Smooth muscle cell (in vitro differentiated cells): Measurements from ENCODE around the gene MGMT. TPM values are rescaled to one million over a fixed set of nuclear protein-coding genes. Genes with fewer than 3 reads are reported as not detected.

Experiments used
- DNase-seq: peaks from one replicate; lab custom pipeline; 2025; ENCODE audit not compliant: unreplicated experiment; lab: John Stamatoyannopoulos, UW
- H2AFZ ChIP-seq: fragments of 200-600 bp; sonication (generic); 2 replicates; pipeline ENCODE4 v1.6.0; 2016; ENCODE audit warnings: antibody characterized with exemption, low read depth, mild to moderate bottlenecking
- H3F3A ChIP-seq: fragments of 200-600 bp; sonication (generic); 2 replicates; pipeline ENCODE4 v1.6.0; 2017; ENCODE audit warnings: antibody characterized with exemption, low read depth
- H3K27ac ChIP-seq: fragments of 200-600 bp; sonication (generic); 2 replicates; pipeline ENCODE4 v1.5.1; 2016; ENCODE audit warnings: low read depth, mild to moderate bottlenecking
- H3K27me3 ChIP-seq: fragments of 200-600 bp; sonication (generic); 2 replicates; pipeline ENCODE4 v1.6.1; 2016; ENCODE audit warnings: low read depth, mild to moderate bottlenecking
- H3K36me3 ChIP-seq: fragments of 200-600 bp; sonication (generic); 2 replicates; pipeline ENCODE4 v1.5.1; 2016; ENCODE audit warnings: low read depth
- H3K4me1 ChIP-seq: fragments of 200-600 bp; sonication (generic); 2 replicates; pipeline ENCODE4 v1.5.1; 2016; ENCODE audit warnings: low read depth
- H3K4me2 ChIP-seq: fragments of 200-600 bp; sonication (generic); 2 replicates; pipeline ENCODE4 v1.6.0; 2016; ENCODE audit warnings: mild to moderate bottlenecking
- H3K4me3 ChIP-seq: fragments of 200-600 bp; sonication (generic); 2 replicates; pipeline ENCODE4 v1.5.1; 2016; ENCODE audit warnings: mild to moderate bottlenecking
- H3K79me2 ChIP-seq: fragments of 200-600 bp; sonication (generic); 2 replicates; pipeline ENCODE4 v1.6.0; 2016; ENCODE audit warnings: low read depth, mild to moderate bottlenecking
- H3K9ac ChIP-seq: fragments of 200-600 bp; sonication (generic); 2 replicates; pipeline ENCODE4 v1.6.0; 2016; ENCODE audit warnings: low read depth
- H3K9me3 ChIP-seq: fragments of 200-600 bp; sonication (generic); replicated peaks from 2 replicates; pipeline ENCODE4 v1.5.1; 2016; ENCODE audit warnings: low read depth
- H4K20me1 ChIP-seq: fragments of 200-600 bp; sonication (generic); 2 replicates; pipeline ENCODE4 v1.6.0; 2016; ENCODE audit warnings: low read depth
- CTCF ChIP-seq: fragments of 200-600 bp; sonication (generic); IDR thresholded peaks from 2 replicates; pipeline ENCODE4 v1.5.1; 2017; ENCODE audit warnings: borderline replicate concordance, mild to moderate bottlenecking, antibody characterized with exemption; ENCODE audit not compliant: insufficient read depth, poor library complexity, severe bottlenecking
- WGBS: methylation state at CpG from one replicate; pipeline ENCODE4 v1.1.7; 2016; ENCODE audit warnings: low lambda C conversion rate; 5-methylcytosine and 5-hydroxymethylcytosine counted together
- polyA plus RNA-seq: library from polyadenylated mRNA; unstranded; fragments of >200 nt; fragmentation: Nextera tagmentation; extraction: Ambion mirVana; gene quantifications from 2 replicates; pipeline ENCODE4 v1.2.1, GENCODE V29; 2016
- total RNA-seq: library from RNA; depleted of rRNA; stranded (reverse); fragments of >200 nt; gene quantifications from 2 replicates; pipeline ENCODE4 v1.2.3, GENCODE V29; 2014

Gene MGMT
- total and polyA plus RNA-seq, 2 experiments from 2014 or later, result 21.0 to 33.0 TPM

- no peaks in the 10 kb centered on the region for H4K20me1 ChIP-seq
- H3K79me2 ChIP-seq, result no peaks in the 10 kb centered on the region
- no peak overlapping the region for H3K27ac ChIP-seq
- no peak overlapping the region for H3K4me2 ChIP-seq
- H3K4me3 ChIP-seq, result no peak overlapping the region
- no peak overlapping the region for H3K9ac ChIP-seq
- no peaks in the 10 kb centered on the region for H3K9me3 ChIP-seq
- WGBS, result 93% methylated on average over 12 of the region's 12 CpGs
- H3K4me1 ChIP-seq, result no peaks in the 10 kb centered on the region
- H3K27me3 ChIP-seq, result no peaks in the 10 kb centered on the region
- H3K36me3 ChIP-seq, result no peaks in the 10 kb centered on the region
- no peak overlapping the region for H2AFZ ChIP-seq
- no peaks in the 10 kb centered on the region for H3F3A ChIP-seq
- DNase-seq, result no peak
- TF ChIP-seq CTCF, result no peak
These were observed 112.2 kb downstream of the MGMT start for GRCh38 chr10:129579228-129579627.

- H3K4me1 ChIP-seq, result no peaks in the 10 kb centered on the region
- H3K27me3 ChIP-seq, result no peaks in the 10 kb centered on the region
- H3K4me3 ChIP-seq, result no peak overlapping the region
- DNase-seq, result no peak
- no peak overlapping the region for H3K27ac ChIP-seq
- H3K79me2 ChIP-seq, result no peaks in the 10 kb centered on the region
- H3F3A ChIP-seq, result no peaks in the 10 kb centered on the region
- H4K20me1 ChIP-seq, result no peaks in the 10 kb centered on the region
- no peaks in the 10 kb centered on the region for H3K9me3 ChIP-seq
- no peak overlapping the region for H2AFZ ChIP-seq
- no peak overlapping the region for H3K9ac ChIP-seq
- 93% methylated on average over 13 of the region's 13 CpGs for WGBS
- TF ChIP-seq CTCF, result no peak
- no peak overlapping the region for H3K4me2 ChIP-seq
- H3K36me3 ChIP-seq, result no peaks in the 10 kb centered on the region
These were observed 113.0 kb downstream of the MGMT start for GRCh38 chr10:129580010-129580409.

GRCh38 chr10:129580901-129581300, 113.9 kb downstream of the MGMT start:
- Histone ChIP-seq H3K4me3 (no peak overlapping the region), H2AFZ (no peak overlapping the region), H3K4me1 (no peaks in the 10 kb centered on the region), H3F3A (no peaks in the 10 kb centered on the region), H4K20me1 (no peaks in the 10 kb centered on the region), H3K9ac (no peak overlapping the region), H3K36me3 (no peaks in the 10 kb centered on the region), H3K4me2 (no peak overlapping the region), H3K27me3 (no peaks in the 10 kb centered on the region), H3K79me2 (no peaks in the 10 kb centered on the region), H3K27ac (no peak overlapping the region), H3K9me3 (no peaks in the 10 kb centered on the region)
- no peak for DNase-seq
- no peak for TF ChIP-seq CTCF
- WGBS, result 98% methylated on average over 9 of the region's 9 CpGs

GRCh38 chr10:129581827-129582411, 114.9 kb downstream of the MGMT start:
- Histone ChIP-seq H3K27ac (no peak overlapping the region), H3K9ac (no peak overlapping the region), H3K27me3 (no peaks in the 10 kb centered on the region), H3K9me3 (no peaks in the 10 kb centered on the region), H3K79me2 (no peaks in the 10 kb centered on the region), H3K4me1 (no peaks in the 10 kb centered on the region), H2AFZ (no peak overlapping the region), H3K4me3 (no peak overlapping the region), H3K36me3 (no peaks in the 10 kb centered on the region), H3K4me2 (no peak overlapping the region), H4K20me1 (no peaks in the 10 kb centered on the region), H3F3A (no peaks in the 10 kb centered on the region)
- TF ChIP-seq CTCF, result no peak
- DNase-seq, result no peak
- 97% methylated on average over 19 of the region's 19 CpGs for WGBS
